PC-9 (cell line): ENCODE results near the gene KCNN3.

Source experiments
- EZH2 ChIP-seq: fragments of 200-600 bp; sonication (generic); IDR thresholded peaks from 2 replicates; pipeline ENCODE4 v1.8.0; 2017; ENCODE audit warnings: antibody characterized with exemption, low read depth
- TF ChIP-seq, protein P1 (sequence below): fragments of 200-600 bp; sonication (generic); conservative IDR thresholded peaks from 2 replicates; pipeline ENCODE4 v1.6.1; 2017; ENCODE audit warnings: mixed run types, antibody characterized with exemption, mild to moderate bottlenecking, moderate library complexity

DNA sequence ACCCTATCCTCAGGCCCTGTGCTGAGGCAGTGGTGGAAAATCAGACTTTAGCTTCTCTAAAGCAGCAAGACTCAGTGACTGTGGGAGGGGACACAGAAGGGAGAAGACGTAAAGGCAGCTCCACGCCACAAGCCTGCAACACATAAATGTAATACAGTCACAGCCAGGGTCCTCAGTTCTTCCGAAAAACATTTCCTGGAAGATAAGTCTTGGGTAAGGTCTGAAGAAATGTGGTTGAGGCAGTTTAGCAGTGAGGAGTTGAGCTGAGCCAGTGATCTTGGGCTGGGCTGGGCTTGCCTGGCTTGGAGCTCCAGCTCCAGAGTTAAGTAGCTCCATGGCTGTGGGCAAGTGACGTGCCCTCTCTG, 134.3 kb downstream of the KCNN3 start:
- TF ChIP-seq, protein P1, sequence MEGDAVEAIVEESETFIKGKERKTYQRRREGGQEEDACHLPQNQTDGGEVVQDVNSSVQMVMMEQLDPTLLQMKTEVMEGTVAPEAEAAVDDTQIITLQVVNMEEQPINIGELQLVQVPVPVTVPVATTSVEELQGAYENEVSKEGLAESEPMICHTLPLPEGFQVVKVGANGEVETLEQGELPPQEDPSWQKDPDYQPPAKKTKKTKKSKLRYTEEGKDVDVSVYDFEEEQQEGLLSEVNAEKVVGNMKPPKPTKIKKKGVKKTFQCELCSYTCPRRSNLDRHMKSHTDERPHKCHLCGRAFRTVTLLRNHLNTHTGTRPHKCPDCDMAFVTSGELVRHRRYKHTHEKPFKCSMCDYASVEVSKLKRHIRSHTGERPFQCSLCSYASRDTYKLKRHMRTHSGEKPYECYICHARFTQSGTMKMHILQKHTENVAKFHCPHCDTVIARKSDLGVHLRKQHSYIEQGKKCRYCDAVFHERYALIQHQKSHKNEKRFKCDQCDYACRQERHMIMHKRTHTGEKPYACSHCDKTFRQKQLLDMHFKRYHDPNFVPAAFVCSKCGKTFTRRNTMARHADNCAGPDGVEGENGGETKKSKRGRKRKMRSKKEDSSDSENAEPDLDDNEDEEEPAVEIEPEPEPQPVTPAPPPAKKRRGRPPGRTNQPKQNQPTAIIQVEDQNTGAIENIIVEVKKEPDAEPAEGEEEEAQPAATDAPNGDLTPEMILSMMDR = no peak
- TF ChIP-seq EZH2 = no peak
